Choroid plexus epithelial cell (primary cell): Measurements from ENCODE around the gene FFAR3.

Source experiments
- DNase-seq: peaks from one replicate; pipeline ENCODE4 v3.0.0-alpha.2; 2010; ENCODE audit warnings: low read depth
- H3K4me3 ChIP-seq: 2 replicates; pipeline ENCODE4 v1.5.1; 2011; ENCODE audit warnings: low read depth, mild to moderate bottlenecking, control low read depth, low read length, moderate library complexity
- CTCF ChIP-seq: conservative IDR thresholded peaks from 2 replicates; pipeline ENCODE4 v1.5.1; 2011; ENCODE audit warnings: low read depth, mild to moderate bottlenecking, control low read depth, inconsistent platforms, low read length, moderate library complexity

The FFAR3 gene

GRCh38 chr19:35403116-35403760 is 45.0 kb downstream of the FFAR3 start:
- TF ChIP-seq CTCF = no peak
- no peak for DNase-seq
- H3K4me3 ChIP-seq = no peak overlapping the region

GRCh38 chr19:35404879-35405622 is 46.8 kb downstream of the FFAR3 start:
- no peak for TF ChIP-seq CTCF

GRCh38 chr19:35407619-35408018 is 49.4 kb downstream of the FFAR3 start:
- DNase-seq = no peak
- H3K4me3 ChIP-seq = no peak overlapping the region
- no peak for TF ChIP-seq CTCF

More at GRCh38 chr19:35404879-35405622, 46.8 kb downstream of the FFAR3 start:
- DNase-seq = peak; percentile 89
- no peak overlapping the region for H3K4me3 ChIP-seq

- no peak for TF ChIP-seq CTCF
- H3K4me3 ChIP-seq = no peak overlapping the region
- no peak for DNase-seq
These were observed 50.3 kb downstream of the FFAR3 start for GRCh38 chr19:35408284-35409171.

- DNase-seq = no peak
- no peak for TF ChIP-seq CTCF
- no peak overlapping the region for H3K4me3 ChIP-seq
These were observed 50.9 kb downstream of the FFAR3 start for GRCh38 chr19:35409191-35409590.
